Neural progenitor cell (in vitro differentiated cells): Measurements from ENCODE around the gene CARD19. TPM values are rescaled to one million over a fixed set of nuclear protein-coding genes. Genes with fewer than 3 reads are reported as not detected.
A peak's percentile ranks its signal among the peaks of the same experiment; 100 is the strongest.

Experiments used
- DNase-seq: peaks from one replicate; pipeline ENCODE4 v3.0.0-alpha.2; 2016; ENCODE audit warnings: low spot score
- H2AFZ ChIP-seq: fragments of 200-600 bp; sonication (generic); replicated peaks from 2 replicates; pipeline ENCODE4 v1.6.1; 2016; ENCODE audit warnings: antibody characterized with exemption
- H3F3A ChIP-seq: fragments of 200-600 bp; sonication (generic); 2 replicates; pipeline ENCODE4 v1.6.1; 2016; ENCODE audit warnings: antibody characterized with exemption, low read depth
- H3K27ac ChIP-seq: fragments of 200-600 bp; sonication (generic); 2 replicates; pipeline ENCODE4 v1.5.1; 2016; ENCODE audit warnings: mild to moderate bottlenecking
- H3K27me3 ChIP-seq: fragments of 200-600 bp; sonication (generic); 2 replicates; pipeline ENCODE4 v1.6.1; 2016; ENCODE audit warnings: mild to moderate bottlenecking, moderate library complexity
- H3K36me3 ChIP-seq: fragments of 200-600 bp; sonication (generic); 2 replicates; pipeline ENCODE4 v1.5.1; 2016
- H3K4me1 ChIP-seq: fragments of 200-600 bp; sonication (generic); 2 replicates; pipeline ENCODE4 v1.6.1; 2016; ENCODE audit warnings: mixed run types
- H3K4me2 ChIP-seq: fragments of 200-600 bp; sonication (generic); 2 replicates; pipeline ENCODE4 v1.6.1; 2016
- H3K4me3 ChIP-seq: fragments of 200-600 bp; sonication (generic); 2 replicates; pipeline ENCODE4 v1.5.1; 2016
- H3K79me2 ChIP-seq: fragments of 200-600 bp; sonication (generic); 2 replicates; pipeline ENCODE4 v1.6.1; 2016; ENCODE audit warnings: low read depth
- H3K9ac ChIP-seq: fragments of 200-600 bp; sonication (generic); 2 replicates; pipeline ENCODE4 v1.6.1; 2016
- H3K9me3 ChIP-seq: fragments of 200-600 bp; sonication (generic); 2 replicates; pipeline ENCODE4 v1.5.1; 2016; ENCODE audit warnings: low read depth
- H4K20me1 ChIP-seq: fragments of 200-600 bp; sonication (generic); 2 replicates; pipeline ENCODE4 v1.6.1; 2016; ENCODE audit warnings: low read depth
- H3K27ac Mint-ChIP-seq: 3 replicates; pipeline ENCODE4 v1.8.0; 2021; ENCODE audit warnings: mixed read lengths
- H3K27me3 Mint-ChIP-seq: 2 replicates; pipeline ENCODE4 v1.8.0; 2022; ENCODE audit warnings: low read depth, mild to moderate bottlenecking, inconsistent platforms, moderate library complexity, mixed read lengths; ENCODE audit not compliant: insufficient read depth
- H3K36me3 Mint-ChIP-seq: 3 replicates; pipeline ENCODE4 v1.8.0; 2021; ENCODE audit warnings: mixed read lengths
- H3K4me1 Mint-ChIP-seq: 3 replicates; pipeline ENCODE4 v1.8.0; 2021; ENCODE audit warnings: mixed read lengths
- H3K4me3 Mint-ChIP-seq: 3 replicates; pipeline ENCODE4 v1.8.0; 2021; ENCODE audit warnings: mild to moderate bottlenecking, moderate library complexity, mixed read lengths
- H3K9me3 Mint-ChIP-seq: 3 replicates; pipeline ENCODE4 v1.8.0; 2020; ENCODE audit warnings: mixed read lengths
- CTCF ChIP-seq: fragments of 200-600 bp; sonication (generic); IDR thresholded peaks from 2 replicates; pipeline ENCODE4 v1.5.1; 2017; ENCODE audit warnings: antibody characterized with exemption, mild to moderate bottlenecking
- EZH2 ChIP-seq: fragments of 200-600 bp; sonication (generic); IDR thresholded peaks from 2 replicates; pipeline ENCODE4 v1.6.1; 2017; ENCODE audit warnings: antibody characterized with exemption, mild to moderate bottlenecking, moderate library complexity
- EZH2phosphoT487 ChIP-seq: fragments of 200-600 bp; sonication (generic); IDR thresholded peaks from 2 replicates; pipeline ENCODE4 v1.6.1; 2017; ENCODE audit warnings: antibody characterized with exemption
- total RNA-seq: library from RNA; depleted of rRNA; stranded (reverse); fragments of >200 nt; gene quantifications from 2 replicates; pipeline ENCODE4 v1.2.3, GENCODE V29; 2015; ENCODE audit warnings: low replicate concordance

The CARD19 gene
- total RNA-seq, 1 donor from 2014 or later, result 12.3 TPM

GRCh38 chr9:93138171-93138764, 42.3 kb downstream of the CARD19 start:
- Mint-ChIP-seq H3K27ac (no peak overlapping the region), H3K27me3 (peaks cover 12% of the 10 kb centered on the region), H3K9me3 (no peaks in the 10 kb centered on the region), H3K4me1 (peaks cover 9% of the 10 kb centered on the region), H3K36me3 (no peaks in the 10 kb centered on the region), H3K4me3 (no peak overlapping the region)
- no peak overlapping the region for H2AFZ ChIP-seq
- no peak overlapping the region for H3K9ac ChIP-seq
- H3K4me3 ChIP-seq, result no peak overlapping the region
- no peak for TF ChIP-seq EZH2
- no peaks in the 10 kb centered on the region for H3K79me2 ChIP-seq
- no peak for DNase-seq
- H3K36me3 ChIP-seq, result no peaks in the 10 kb centered on the region
- no peak overlapping the region for H3K4me2 ChIP-seq
- H3K27me3 ChIP-seq, result peaks cover 15% of the 10 kb centered on the region
- H3K27ac ChIP-seq, result no peak overlapping the region
- no peaks in the 10 kb centered on the region for H3K9me3 ChIP-seq
- no peaks in the 10 kb centered on the region for H3F3A ChIP-seq
- peaks cover 6% of the 10 kb centered on the region for H3K4me1 ChIP-seq
- H4K20me1 ChIP-seq, result no peaks in the 10 kb centered on the region

GRCh38 chr9:93139365-93140182, 43.6 kb downstream of the CARD19 start:
- Mint-ChIP-seq H3K4me3 (no peak overlapping the region), H3K27me3 (peaks cover 12% of the 10 kb centered on the region), H3K9me3 (no peaks in the 10 kb centered on the region), H3K36me3 (no peaks in the 10 kb centered on the region), H3K4me1 (peaks cover 10% of the 10 kb centered on the region), H3K27ac (no peak overlapping the region)
- H3K36me3 ChIP-seq, result no peaks in the 10 kb centered on the region
- TF ChIP-seq CTCF (no peak), EZH2 (no peak), EZH2phosphoT487 (no peak)
- no peak overlapping the region for H3K4me3 ChIP-seq
- peaks cover 3% of the 10 kb centered on the region for H3K4me1 ChIP-seq
- no peaks in the 10 kb centered on the region for H3K79me2 ChIP-seq
- no peak overlapping the region for H3K9ac ChIP-seq
- no peaks in the 10 kb centered on the region for H4K20me1 ChIP-seq
- no peak overlapping the region for H2AFZ ChIP-seq
- no peaks in the 10 kb centered on the region for H3K9me3 ChIP-seq
- peaks cover 13% of the 10 kb centered on the region for H3K27me3 ChIP-seq
- H3F3A ChIP-seq, result no peaks in the 10 kb centered on the region
- no peak for DNase-seq
- no peak overlapping the region for H3K4me2 ChIP-seq
- no peak overlapping the region for H3K27ac ChIP-seq

GRCh38 chr9:93141771-93142483, 45.9 kb downstream of the CARD19 start:
- no peaks in the 10 kb centered on the region for H3K9me3 ChIP-seq
- H4K20me1 ChIP-seq, result no peaks in the 10 kb centered on the region
- TF ChIP-seq EZH2, result no peak
- TF ChIP-seq CTCF, result no peak
- no peak for TF ChIP-seq EZH2phosphoT487
- H3K27me3 ChIP-seq, result no peaks in the 10 kb centered on the region
- no peak overlapping the region for H3K4me3 ChIP-seq
- Mint-ChIP-seq H3K36me3 (no peaks in the 10 kb centered on the region), H3K27me3 (peaks cover 5% of the 10 kb centered on the region), H3K4me3 (no peak overlapping the region), H3K4me1 (peaks cover 8% of the 10 kb centered on the region), H3K27ac (peak overlapping the region; percentile 53), H3K9me3 (peaks cover 2% of the 10 kb centered on the region)
- H3K9ac ChIP-seq, result no peak overlapping the region
- no peaks in the 10 kb centered on the region for H3F3A ChIP-seq
- no peaks in the 10 kb centered on the region for H3K79me2 ChIP-seq
- no peak overlapping the region for H2AFZ ChIP-seq
- H3K27ac ChIP-seq, result no peak overlapping the region
- no peaks in the 10 kb centered on the region for H3K36me3 ChIP-seq
- H3K4me2 ChIP-seq, result no peak overlapping the region
- no peak for DNase-seq
- H3K4me1 ChIP-seq, result no peaks in the 10 kb centered on the region
